ENCODE measurements around the gene GPRIN1. TPM values are rescaled to one million over a fixed set of nuclear protein-coding genes. Genes with fewer than 3 reads are reported as not detected.
A peak's percentile ranks its signal among the peaks of the same experiment; 100 is the strongest.

Gene GPRIN1
- total RNA-seq, 2 donors from 2014 or later, result 0.81 to 0.97 TPM

DNA sequence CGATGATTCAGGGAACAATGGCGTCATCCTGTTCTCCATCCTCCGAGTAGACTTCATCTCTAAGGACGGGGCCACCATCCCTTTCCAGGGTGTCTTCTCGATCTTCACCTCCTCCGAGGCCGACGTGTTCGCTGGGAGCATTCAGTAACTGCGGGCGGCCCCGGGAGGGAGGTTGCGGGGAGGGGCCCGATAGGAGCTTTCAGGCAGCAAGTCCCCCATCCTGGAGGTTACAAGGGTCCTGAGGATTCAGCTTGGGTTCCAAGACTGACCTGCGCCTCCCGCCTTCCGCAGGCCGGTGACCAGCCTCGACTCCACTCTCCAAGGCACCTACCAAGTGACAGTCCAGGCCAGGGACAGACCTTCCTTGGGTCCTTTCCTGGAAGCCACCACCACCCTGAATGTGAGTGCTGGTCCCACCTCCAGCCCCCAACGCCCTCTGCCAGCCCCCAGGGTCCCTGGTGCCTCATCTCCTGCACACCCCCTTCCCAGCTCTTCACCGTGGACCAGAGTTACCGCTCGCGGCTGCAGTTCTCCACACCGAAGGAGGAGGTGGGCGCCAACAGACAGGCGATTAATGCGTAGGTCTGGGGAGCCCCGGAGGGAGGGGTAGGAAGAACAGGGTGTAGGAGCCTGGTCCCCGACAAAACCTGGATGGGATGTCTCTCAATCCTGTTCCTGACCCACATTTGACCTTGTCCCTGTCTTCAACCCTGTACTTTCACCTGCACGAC is 20.8 kb downstream of the GPRIN1 start:
- intact Hi-C loops (cut with DNase I), result no loop called here
- ATAC-seq (no peak), DNase-seq (no peak)

DNA sequence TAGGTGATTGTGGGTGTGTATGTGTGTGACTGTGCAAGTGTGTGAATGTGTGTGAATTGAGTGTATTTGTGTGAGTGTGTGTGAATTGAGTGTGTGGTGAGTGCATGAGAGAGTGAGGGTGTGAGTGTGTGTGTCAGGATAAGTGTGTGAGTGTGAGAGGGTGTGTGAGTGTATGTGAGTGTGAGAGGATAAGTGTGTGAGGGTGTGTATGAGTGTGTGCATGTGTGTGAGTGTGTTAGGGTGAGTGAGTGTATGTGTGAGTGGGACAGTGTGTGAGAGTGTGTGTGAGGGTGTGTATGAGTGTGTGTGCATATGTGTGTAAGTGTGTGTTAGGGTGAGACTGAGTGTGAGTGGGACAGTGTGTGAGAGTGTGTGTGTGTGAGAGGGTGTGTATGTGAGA is 21.7 kb downstream of the GPRIN1 start:
- ATAC-seq (no peak), DNase-seq (no peak)
- intact Hi-C loops (cut with DNase I), result no loop called here

DNA sequence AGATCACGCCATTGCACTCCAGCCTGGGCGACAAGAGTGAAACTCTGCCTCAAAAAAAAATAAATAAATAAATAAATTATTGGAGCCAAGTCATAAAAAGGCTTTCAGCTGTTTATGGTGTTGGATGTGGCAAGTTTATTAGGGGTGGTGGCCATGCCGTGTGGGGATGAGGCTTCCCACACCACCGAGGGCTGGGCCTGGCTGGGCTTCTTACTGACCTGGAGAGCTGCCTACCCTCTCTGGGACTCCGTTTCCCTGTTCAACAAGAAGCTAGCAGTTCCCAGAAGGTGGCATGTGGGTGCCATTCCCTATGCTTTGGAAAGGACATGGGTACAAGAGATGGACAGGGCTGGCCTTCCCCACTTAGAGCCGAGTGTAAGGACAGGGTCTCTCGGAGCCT is 22.6 kb downstream of the GPRIN1 start:
- DNase-seq (no peak), ATAC-seq (no peak)
- intact Hi-C loops (cut with DNase I), result no loop called here

DNA sequence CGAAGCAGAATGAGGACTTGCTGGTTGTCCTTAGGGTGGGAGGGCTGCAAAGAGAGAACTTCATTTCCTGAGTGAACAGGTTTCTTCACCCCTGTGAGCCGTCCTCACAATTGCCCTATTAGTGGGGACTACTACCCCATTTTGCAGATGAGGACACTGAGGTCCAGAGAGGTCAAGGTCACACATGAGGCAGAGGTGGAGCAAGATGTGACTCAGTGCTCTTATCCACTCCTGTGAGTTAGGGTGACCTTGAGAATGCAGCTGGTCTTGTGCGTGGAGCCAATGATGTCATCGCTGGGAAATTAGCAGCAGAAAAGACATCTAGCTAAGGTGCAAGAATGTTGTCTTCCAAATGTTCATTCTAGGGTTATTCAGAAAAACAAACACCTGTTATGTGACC is 26.9 kb downstream of the GPRIN1 start:
- no peak for ATAC-seq
- intact Hi-C loops (cut with DNase I), result no loop called here
- no peak for DNase-seq

DNA sequence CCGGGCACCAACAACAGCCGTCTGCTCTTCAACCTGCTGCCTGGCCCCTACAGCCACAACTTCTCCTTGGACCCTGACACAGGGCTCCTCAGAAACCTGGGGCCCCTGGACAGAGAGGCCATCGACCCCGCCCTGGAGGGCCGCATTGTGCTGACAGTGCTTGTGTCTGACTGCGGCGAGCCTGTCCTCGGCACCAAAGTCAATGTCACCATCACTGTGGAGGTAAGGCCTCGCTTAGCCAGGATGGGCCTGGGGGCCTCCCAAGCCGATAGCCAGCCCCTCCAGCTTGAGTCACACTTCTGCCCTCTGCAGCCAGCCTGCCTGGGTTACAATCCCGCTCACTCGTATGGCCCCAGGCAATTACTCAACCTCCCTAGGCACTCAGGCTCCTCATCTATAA is 28.6 kb downstream of the GPRIN1 start:
- no peak for ATAC-seq
- no peak for DNase-seq
- intact Hi-C loops (cut with DNase I), result no loop called here

DNA sequence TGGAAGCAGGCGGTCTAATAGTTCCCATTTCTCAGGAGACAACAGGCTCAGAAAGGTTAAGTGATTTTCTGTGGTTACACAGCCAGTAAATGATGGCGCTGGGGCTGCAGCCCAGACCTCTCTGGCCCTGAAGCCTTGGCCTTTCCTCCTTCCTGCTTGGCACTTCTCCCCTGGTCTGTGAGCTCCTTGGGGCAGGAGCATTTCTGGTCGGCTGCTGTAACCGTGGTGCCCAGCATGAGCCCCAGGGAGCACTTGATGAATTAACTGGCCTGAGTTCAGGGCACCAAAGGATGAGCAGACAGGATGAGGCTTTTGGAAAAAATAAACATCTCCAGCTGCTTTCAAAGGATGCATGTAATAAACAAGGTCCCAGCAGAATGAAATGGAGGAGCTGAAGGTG is 30.6 kb downstream of the GPRIN1 start:
- no peak for ATAC-seq
- intact Hi-C loops (cut with DNase I), result loop anchor here in 1 of 2 donors (5.0 to 10.0 kb wide), 2 partner anchors 68 to 165 kb away; partner anchors contain the start of genes CLTB and TSPAN17
- DNase-seq, result no peak

DNA sequence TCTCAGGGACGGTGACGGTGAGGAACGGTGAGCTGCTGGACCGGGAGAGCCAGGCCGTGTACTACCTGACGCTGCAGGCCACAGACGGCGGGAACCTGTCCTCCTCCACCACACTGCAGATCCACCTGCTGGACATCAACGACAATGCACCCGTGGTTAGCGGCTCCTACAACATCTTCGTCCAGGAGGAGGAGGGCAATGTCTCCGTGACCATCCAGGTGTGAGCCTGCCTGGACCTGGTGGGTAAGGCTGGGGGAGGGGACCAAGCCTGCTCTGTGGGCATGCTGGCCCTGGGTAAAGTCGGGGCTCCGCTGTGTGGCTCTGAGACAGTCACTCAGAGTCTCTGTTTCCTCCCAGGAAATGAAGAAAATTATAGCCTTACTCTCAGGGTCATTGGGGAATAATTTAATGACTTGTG is 31.6 kb downstream of the GPRIN1 start:
- no peak for DNase-seq
- intact Hi-C loops (cut with DNase I), result loop anchor here in 1 of 2 donors (5.0 to 10.0 kb wide), 2 partner anchors 69 to 164 kb away; partner anchors contain the start of genes CLTB and TSPAN17
- ATAC-seq, result peak in 1 of 2 donors; percentile 55

DNA sequence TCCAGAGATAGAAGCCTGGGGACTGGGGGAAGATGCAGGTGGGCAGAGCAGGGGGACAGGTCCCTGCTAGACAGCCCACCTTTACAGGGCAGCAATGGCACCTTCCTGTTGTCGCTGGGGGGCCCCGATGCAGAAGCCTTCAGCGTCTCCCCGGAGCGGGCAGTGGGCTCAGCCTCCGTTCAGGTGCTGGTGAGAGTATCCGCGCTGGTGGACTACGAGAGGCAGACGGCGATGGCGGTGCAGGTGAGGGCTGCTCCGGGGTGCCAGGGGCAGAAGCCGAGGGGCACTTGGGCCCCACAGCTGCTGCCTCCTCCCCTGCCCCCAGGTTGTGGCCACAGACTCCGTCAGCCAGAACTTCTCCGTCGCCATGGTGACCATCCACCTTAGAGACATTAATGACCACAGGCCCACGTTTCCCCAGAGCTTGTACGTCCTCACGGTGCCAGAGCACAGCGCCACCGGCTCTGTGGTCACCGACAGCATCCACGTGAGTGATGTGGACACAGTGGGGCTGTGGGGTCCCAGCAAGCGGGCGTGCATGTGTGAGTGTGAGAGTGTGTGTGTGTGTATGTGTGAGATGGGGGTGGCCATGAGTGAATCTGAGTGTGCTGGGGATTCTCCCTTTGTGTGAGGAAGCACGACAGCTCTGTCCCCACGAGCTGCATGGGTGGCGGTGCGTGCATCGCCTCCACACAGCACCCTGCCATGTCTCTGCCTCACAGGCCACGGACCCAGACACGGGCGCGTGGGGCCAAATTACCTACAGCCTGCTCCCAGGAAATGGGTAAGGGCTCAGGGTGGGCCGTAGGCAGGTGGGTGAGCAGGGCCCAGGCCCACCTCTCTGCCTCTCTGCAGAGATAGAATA is 32.4 kb downstream of the GPRIN1 start:
- ATAC-seq (no peak), DNase-seq (no peak)
- intact Hi-C loops (cut with DNase I), result loop anchor here in 1 of 2 donors (5.0 to 10.0 kb wide), 2 partner anchors 70 to 163 kb away; partner anchors contain the start of genes CLTB and TSPAN17

DNA sequence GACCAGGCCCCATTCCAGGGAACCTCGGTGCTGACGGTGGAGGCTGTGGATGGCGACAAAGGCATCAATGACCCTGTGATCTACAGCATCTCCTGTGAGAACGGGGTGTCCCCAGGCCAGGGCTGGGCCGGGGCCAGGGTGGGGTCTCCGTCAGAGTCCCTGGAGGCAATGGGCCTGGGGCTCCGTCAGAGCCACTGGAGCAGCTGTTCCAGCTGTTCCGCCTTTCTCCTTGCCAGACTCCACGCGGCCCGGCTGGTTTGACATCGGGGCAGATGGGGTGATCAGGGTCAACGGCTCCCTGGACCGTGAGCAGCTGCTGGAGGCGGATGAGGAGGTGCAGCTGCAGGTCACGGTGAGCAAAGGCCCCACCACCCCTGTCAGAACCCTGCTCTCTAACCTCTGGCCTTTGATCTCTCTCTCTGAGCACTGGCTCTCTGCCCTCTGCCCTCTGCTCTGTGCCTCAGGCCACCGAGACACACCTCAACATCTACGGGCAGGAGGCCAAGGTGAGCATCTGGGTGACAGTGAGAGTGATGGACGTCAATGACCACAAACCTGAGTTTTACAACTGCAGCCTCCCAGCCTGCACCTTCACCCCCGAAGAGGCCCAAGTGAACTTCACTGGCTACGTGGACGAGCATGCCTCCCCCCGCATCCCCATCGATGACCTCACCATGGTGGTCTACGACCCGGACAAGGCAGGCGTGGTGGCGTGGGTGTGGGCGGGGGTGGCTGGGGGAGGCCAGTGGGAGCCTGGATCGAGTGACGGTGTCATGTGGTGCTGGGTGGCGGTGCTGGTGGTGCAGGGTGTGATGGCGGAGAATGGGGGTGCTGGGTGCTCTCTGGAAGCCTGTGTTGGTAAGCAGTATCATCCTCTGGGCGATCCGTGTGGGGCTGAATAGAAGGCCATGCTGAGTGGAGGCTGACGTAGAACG is 34.2 kb downstream of the GPRIN1 start:
- DNase-seq, result no peak

DNA sequence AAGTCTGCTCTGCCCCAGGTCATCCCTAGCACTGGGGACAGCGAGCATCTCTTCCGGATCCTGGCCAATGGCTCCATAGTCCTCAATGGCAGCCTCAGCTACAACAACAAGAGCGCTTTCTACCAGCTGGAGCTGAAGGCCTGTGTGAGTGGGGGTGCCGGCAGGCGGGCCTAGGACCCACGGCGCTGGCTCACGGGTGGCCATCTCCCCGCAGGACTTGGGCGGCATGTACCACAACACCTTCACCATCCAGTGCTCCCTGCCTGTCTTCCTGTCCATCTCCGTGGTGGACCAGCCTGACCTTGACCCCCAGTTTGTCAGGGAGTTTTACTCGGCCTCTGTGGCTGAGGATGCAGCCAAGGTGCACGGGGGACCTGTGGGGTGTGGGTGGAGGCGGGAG is 34.9 kb downstream of the GPRIN1 start:
- ATAC-seq, result no peak
- DNase-seq, result no peak
- intact Hi-C loops (cut with DNase I), result loop anchor here in 1 of 2 donors (5.0 to 10.0 kb wide), 2 partner anchors 72 to 160 kb away; partner anchors contain the start of genes CLTB and TSPAN17

More for the DNA sequence above, 34.2 kb downstream of the GPRIN1 start:
- intact Hi-C loops (cut with DNase I), result loop anchor here in 1 of 2 donors (5.0 to 10.0 kb wide), 2 partner anchors 72 to 161 kb away; partner anchors contain the start of genes CLTB and TSPAN17
- no peak for ATAC-seq

DNA sequence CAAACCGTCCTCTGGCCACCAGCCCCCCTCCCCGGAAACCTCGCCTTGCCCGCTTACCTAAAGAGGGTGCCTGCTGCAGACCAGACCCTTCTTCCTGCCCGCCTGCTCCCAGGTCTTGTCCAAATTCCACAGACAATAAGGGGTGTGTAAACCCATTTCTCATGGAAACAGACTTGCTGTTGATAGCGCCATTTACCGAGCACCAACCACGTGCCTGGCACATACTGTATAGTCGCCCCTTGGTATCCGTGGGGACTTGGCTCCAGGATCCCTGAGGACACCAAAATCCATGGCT is 35.7 kb downstream of the GPRIN1 start:
- no peak for ATAC-seq
- no peak for DNase-seq
- intact Hi-C loops (cut with DNase I), result loop anchor here (5.0 to 10.0 kb wide), 2 partner anchors 73 to 159 kb away; partner anchors contain the start of genes CLTB (in 1 of the 2) and TSPAN17 (in 1 of the 2)

DNA sequence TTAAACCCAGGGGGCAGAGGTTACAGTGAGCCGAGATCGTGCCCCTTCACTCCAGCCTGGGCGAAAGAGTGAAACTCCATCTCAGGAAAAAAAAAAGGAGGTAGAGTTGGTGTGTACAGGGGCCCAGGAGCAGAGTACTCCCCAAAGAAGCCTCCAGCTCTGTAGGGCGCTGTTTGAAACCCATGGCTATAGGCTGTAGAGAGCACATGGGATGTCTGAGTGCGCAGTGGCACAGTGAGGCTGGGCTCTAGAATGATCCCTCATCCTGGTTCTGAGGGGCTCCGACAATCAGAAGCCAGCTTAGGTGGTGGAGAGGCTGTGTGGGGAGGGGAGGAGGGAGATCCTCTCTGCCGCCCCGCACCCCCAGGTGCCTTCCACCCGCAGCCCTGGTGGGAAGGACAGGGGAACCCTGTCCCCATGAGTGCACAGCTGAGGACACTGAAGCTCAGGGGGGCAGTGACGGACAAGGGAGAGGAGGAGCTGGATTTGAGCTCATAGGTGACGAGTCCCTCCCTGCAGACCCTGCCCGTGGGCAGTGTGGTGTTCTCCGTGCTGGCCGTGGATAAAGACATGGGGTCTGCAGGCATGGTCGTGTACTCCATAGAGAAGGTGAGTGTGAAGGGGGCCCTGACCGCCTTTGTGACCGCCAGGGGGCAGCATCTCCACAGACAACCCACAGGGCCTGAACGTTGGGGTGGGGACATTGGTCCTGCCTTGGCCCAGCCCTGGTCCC is 36.2 kb downstream of the GPRIN1 start:
- ATAC-seq (peak; percentile 87 to 88), DNase-seq (peak; percentile 75)
- intact Hi-C loops (cut with DNase I), result loop anchor here (5.0 to 10.0 kb wide), 2 partner anchors 74 to 159 kb away; partner anchors contain the start of genes CLTB (in 1 of the 2) and TSPAN17 (in 1 of the 2)

DNA sequence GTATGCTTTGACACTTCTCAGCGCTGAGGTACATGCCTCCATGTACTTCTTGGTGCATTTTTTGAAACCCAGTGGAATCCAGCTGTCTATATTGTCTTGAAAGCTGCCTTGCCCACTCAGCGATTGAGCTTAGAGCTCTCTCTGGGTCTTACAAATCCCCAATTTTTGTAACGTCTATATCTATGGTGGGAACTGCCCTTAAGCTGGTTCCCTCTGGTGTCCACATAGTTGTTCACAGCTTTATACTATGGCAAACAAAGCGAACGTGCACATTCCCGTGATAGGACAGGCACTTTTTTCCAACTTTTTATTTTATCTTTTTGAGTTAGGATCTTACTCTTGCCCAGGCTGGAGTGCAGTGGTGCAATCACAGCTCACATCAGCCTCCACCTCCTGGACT is 39.9 kb downstream of the GPRIN1 start:
- ATAC-seq, result no peak
- intact Hi-C loops (cut with DNase I), result loop anchor here (5.0 to 10.0 kb wide), 2 partner anchors 77 to 155 kb away; partner anchors contain the start of genes CLTB (in 1 of the 2) and TSPAN17 (in 1 of the 2)
- DNase-seq, result no peak

DNA sequence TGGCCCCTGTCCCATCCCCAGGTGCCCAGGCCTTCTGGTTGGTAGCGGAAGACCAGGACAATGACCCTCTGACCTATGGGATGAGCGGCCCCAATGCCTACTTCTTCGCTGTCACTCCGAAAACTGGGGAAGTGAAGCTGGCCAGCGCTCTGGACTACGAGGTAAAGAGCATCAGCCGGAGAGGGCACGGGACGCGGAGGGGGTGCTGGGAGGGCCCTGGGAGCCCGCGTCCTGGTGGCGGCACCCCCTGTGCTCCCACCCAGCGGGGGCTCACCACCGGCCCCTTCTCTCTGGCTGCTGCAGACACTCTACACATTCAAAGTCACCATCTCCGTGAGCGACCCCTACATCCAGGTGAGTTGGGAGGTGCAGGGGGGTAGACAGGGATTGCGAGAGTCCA is 41.3 kb downstream of the GPRIN1 start:
- intact Hi-C loops (cut with DNase I), result no loop called here
- DNase-seq (no peak), ATAC-seq (no peak)

DNA sequence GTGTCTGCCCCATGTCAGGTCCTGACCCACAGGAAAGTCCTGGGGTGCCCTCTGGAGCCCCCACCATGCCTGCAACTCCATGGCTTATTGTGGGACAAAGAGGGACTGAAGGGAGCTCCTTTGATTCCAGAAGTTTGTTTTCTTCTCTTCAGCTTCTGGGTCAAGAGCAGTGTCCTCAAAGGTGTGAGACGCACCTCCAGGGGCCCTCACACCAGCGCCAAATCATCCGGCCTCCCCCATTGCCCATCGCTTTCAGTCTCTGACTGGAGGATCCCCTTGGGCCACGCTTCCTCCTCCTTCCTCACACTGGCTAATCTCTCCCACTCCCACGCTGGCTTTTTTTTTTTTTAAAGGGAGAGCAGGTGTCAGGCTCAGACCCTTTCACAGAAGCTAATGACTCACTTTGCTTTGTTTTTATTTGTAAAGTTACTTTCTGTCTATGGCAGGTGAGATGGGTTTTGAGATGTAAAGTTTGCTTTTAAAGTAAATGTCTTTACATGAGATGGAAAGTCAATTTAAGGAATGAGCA is 44.1 kb downstream of the GPRIN1 start:
- ATAC-seq (no peak), DNase-seq (no peak)
- intact Hi-C loops (cut with DNase I), result no loop called here

DNA sequence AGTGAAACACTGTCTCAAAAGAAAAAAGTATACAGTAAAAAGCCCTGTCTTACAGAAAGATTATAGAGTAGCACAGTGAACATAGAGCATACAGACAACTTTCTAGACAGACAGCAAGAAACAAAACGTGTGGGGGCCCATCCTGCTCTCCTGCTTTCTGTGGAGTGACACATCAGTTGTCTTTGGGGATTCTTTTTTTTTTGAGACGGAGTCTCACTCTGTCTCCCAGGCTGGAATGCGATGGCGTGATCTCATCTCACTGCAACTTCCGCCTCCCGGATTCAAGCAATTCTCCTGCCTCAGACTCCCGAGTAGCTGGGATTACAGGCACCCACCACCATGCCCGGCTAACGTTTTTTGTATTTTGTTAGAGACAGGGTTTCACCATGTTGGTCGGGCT is 46.0 kb downstream of the GPRIN1 start:
- intact Hi-C loops (cut with DNase I), result no loop called here
- ATAC-seq (no peak), DNase-seq (no peak)

DNA sequence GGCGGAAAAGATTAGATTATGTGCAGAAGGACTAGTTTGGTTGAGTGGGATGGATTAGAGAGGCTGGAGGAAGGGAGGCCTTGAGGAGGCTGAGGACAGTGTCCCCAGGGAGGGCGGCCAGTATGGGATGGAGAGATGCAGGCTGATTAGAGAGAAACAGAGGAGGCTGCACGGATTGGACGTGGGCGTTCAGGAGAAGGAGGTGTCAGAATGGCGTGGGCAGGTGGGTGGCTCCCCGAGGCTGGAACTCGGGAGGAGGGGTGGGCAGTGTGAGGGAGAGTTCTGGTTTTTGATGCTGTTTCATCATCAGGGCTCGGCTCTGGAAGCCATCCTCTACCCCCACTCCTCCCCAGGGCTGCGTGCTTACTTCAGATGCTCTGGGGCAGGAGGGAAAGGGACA is 47.8 kb downstream of the GPRIN1 start:
- ATAC-seq (no peak), DNase-seq (no peak)
- intact Hi-C loops (cut with DNase I), result no loop called here

DNA sequence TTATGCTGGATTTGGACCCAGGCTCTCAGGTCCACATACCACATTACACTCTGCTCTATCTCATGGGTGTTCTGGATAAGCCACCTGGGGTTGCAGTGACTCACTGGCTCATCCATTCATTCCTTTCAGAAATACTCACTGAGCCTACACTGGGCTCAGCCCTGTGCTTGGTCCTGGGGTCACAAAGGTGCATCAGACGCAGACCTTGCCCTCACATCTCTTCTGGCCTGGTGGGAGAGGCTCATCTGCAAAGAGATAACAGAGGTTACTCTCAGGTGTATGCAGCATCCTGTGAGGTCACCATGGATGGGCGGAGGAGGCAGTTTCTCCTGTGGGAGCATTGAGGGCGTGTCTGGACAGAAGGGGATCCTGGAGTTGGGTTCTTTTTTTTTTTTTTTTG is 48.7 kb downstream of the GPRIN1 start:
- DNase-seq, result no peak
- intact Hi-C loops (cut with DNase I), result no loop called here
- ATAC-seq, result no peak
